Measurements from ENCODE around the gene DENND5A.

- no peak for TF ChIP-seq CTCF (IDR thresholded peaks at IDR 0.05; ENCODE audit: insufficient read depth, low read depth, low read length)
- no peak for TF ChIP-seq EZH2 (IDR thresholded peaks at IDR 0.05; ENCODE audit: insufficient read depth, low read length)
Measured at GRCh38 chr11:9142732-9143131, 122.4 kb downstream of the DENND5A start.
